SK-N-SH (cell line): ENCODE measurements around the gene STARD3. TPM values are rescaled to one million over a fixed set of nuclear protein-coding genes. Genes with fewer than 3 reads are reported as not detected.

Experiments
- CTCF ChIA-PET: fragments of 300-600, 350-600 bp; formaldehyde crosslinking; extraction: SDS; loops from one replicate; lab custom pipeline; 2021; lab: Yijun Ruan, JAX
- POLR2A ChIA-PET: fragments of 350-600 bp; sonication (Branson Sonifier 250); formaldehyde crosslinking; extraction: SDS; loops from one replicate; lab custom pipeline; 2020; ENCODE audit warnings: antibody characterized with exemption, inconsistent platforms; lab: Yijun Ruan, JAX
- DNase-seq: peaks from one replicate; pipeline ENCODE4 v3.0.0; 2012
- H2AFZ ChIP-seq: fragments of 200-600 bp; sonication (generic); 2 replicates; pipeline ENCODE4 v1.8.1; 2016; ENCODE audit warnings: antibody characterized with exemption, mild to moderate bottlenecking, low read depth
- H3F3A ChIP-seq: fragments of 200-600 bp; sonication (generic); replicated peaks from 2 replicates; pipeline ENCODE3; 2016; ENCODE audit warnings: antibody characterized with exemption, mild to moderate bottlenecking; ENCODE audit not compliant: insufficient read depth
- H3K27ac ChIP-seq, 2 experiments: fragments of 200-500 bp in 1 of 2; fragments of 200-600 bp in 1 of 2; sonication (Bioruptor generic) in 1 of 2; sonication (generic), shearing (Covaris generic) in 1 of 2; 2 replicates each; pipeline versions ENCODE4 v1.5.1 to v1.6.1; 2014 to 2016; ENCODE audit warnings: low read depth in 2 of 2, inconsistent platforms in 1 of 2, low read length in 1 of 2, mild to moderate bottlenecking in 1 of 2, mixed read lengths in 1 of 2
- H3K27me3 ChIP-seq: fragments of 200-600 bp; sonication (generic), shearing (Covaris generic); 2 replicates; pipeline ENCODE4 v1.6.1; 2016; ENCODE audit warnings: mixed run types; ENCODE audit not compliant: insufficient read depth
- H3K36me3 ChIP-seq, 2 experiments: fragments of 200-500 bp in 1 of 2; fragments of 200-600 bp in 1 of 2; sonication (Bioruptor generic) in 1 of 2; sonication (generic) in 1 of 2; replicated peaks in 1 of 2; 2 replicates each; pipeline versions ENCODE3 to v1.5.1; 2014 to 2016; ENCODE audit warnings: low read length in 1 of 2, mild to moderate bottlenecking in 1 of 2; ENCODE audit not compliant: insufficient read depth in 2 of 2, control insufficient read depth in 1 of 2
- H3K4me1 ChIP-seq, 2 experiments: fragments of 200-500 bp in 1 of 2; fragments of 200-600 bp in 1 of 2; sonication (Bioruptor generic) in 1 of 2; sonication (generic), shearing (Covaris generic) in 1 of 2; 2 replicates each; pipeline versions ENCODE4 v1.5.1 to v1.6.1; 2014 to 2016; ENCODE audit warnings: low read depth in 1 of 2, low read length in 1 of 2, mixed run types in 1 of 2; ENCODE audit not compliant: insufficient read depth in 2 of 2, control insufficient read depth in 1 of 2
- H3K4me2 ChIP-seq: fragments of 200-600 bp; sonication (generic), shearing (Covaris generic); 2 replicates; pipeline ENCODE4 v1.6.1; 2017; ENCODE audit warnings: mixed run types
- H3K4me3 ChIP-seq, 2 experiments: fragments of 200-500 bp in 1 of 2; fragments of 200-600 bp in 1 of 2; sonication (Bioruptor generic) in 1 of 2; sonication (generic), shearing (Covaris generic) in 1 of 2; 2 replicates each; pipeline versions ENCODE4 v1.5.1 to v1.8.1; 2014 to 2016; ENCODE audit warnings: low read depth in 2 of 2, inconsistent platforms in 1 of 2, low read length in 1 of 2, mild to moderate bottlenecking in 1 of 2, mixed read lengths in 1 of 2, moderate library complexity in 1 of 2
- H3K79me2 ChIP-seq: fragments of 200-600 bp; sonication (generic); 2 replicates; pipeline ENCODE4 v1.8.1; 2017; ENCODE audit warnings: mild to moderate bottlenecking; ENCODE audit not compliant: insufficient read depth
- H3K9ac ChIP-seq: fragments of 200-600 bp; sonication (generic); 2 replicates; pipeline ENCODE4 v1.6.1; 2017; ENCODE audit warnings: mixed run types
- H3K9me2 ChIP-seq: fragments of 200-600 bp; sonication (generic); 2 replicates; pipeline ENCODE4 v1.6.1; 2017; ENCODE audit warnings: mixed run types
- H3K9me3 ChIP-seq: fragments of 200-600 bp; sonication (generic); 2 replicates; pipeline ENCODE4 v1.6.1; 2017; ENCODE audit warnings: mixed run types, mild to moderate bottlenecking, moderate library complexity
- H4K20me1 ChIP-seq: fragments of 200-600 bp; sonication (generic); 2 replicates; pipeline ENCODE4 v1.6.1; 2017; ENCODE audit warnings: mild to moderate bottlenecking, mixed run types; ENCODE audit not compliant: insufficient read depth
- ELF1 ChIP-seq: IDR thresholded peaks from 2 replicates; pipeline ENCODE4 v1.4.0; 2012
- EP300 ChIP-seq, 2 experiments: IDR thresholded peaks; 2 replicates each; pipeline versions ENCODE4 v1.4.0 to v1.6.1; 2012; ENCODE audit warnings: borderline replicate concordance in 1 of 2, low read depth in 1 of 2, low read length in 1 of 2
- EZH2phosphoT487 ChIP-seq: fragments of 200-600 bp; sonication (generic); IDR thresholded peaks from 2 replicates; pipeline ENCODE4 v1.6.1; 2017; ENCODE audit warnings: low read depth, mixed run types, mild to moderate bottlenecking, antibody characterized with exemption, moderate library complexity, borderline replicate concordance
- FOSL2 ChIP-seq: IDR thresholded peaks from 2 replicates; pipeline ENCODE4 v1.4.0; 2012; ENCODE audit warnings: low read depth, mild to moderate bottlenecking, moderate library complexity, borderline replicate concordance
- FOXJ3 ChIP-seq: sonication (generic); formaldehyde crosslinking; IDR thresholded peaks from 2 replicates; pipeline ENCODE4 v1.5.1; 2020; ENCODE audit warnings: mild to moderate bottlenecking, missing genetic modification reagents
- JUND ChIP-seq: IDR thresholded peaks from 2 replicates; pipeline ENCODE4 v1.4.0; 2012
- MXI1 ChIP-seq: IDR thresholded peaks from 2 replicates; pipeline ENCODE4 v1.6.1; 2012; ENCODE audit warnings: mild to moderate bottlenecking, low read depth, low read length, improper control_type of control experiment
- NFIC ChIP-seq: IDR thresholded peaks from 2 replicates; pipeline ENCODE4 v1.4.0; 2012; ENCODE audit warnings: borderline replicate concordance
- POLR2AphosphoS5 ChIP-seq: IDR thresholded peaks from 2 replicates; pipeline ENCODE4 v1.6.1; 2012; ENCODE audit warnings: low read depth, low read length
- RAD21 ChIP-seq: IDR thresholded peaks from 2 replicates; pipeline ENCODE4 v1.6.1; 2012; ENCODE audit warnings: mild to moderate bottlenecking, low read length
- RCOR1 ChIP-seq: fragments of 150-350 bp; IDR thresholded peaks from 2 replicates; pipeline ENCODE4 v1.6.1; 2017; ENCODE audit warnings: antibody characterized with exemption, low read length
- REST ChIP-seq: IDR thresholded peaks from 2 replicates; pipeline ENCODE4 v1.6.1; 2012; ENCODE audit warnings: mild to moderate bottlenecking, low read depth, low read length, moderate library complexity
- RFX5 ChIP-seq: IDR thresholded peaks from 2 replicates; pipeline ENCODE4 v1.6.1; 2012; ENCODE audit warnings: mild to moderate bottlenecking, improper control_type of control experiment, low read length
- RXRA ChIP-seq: IDR thresholded peaks from 2 replicates; pipeline ENCODE4 v1.4.0; 2012; ENCODE audit warnings: low read depth, mild to moderate bottlenecking, borderline replicate concordance
- SMC3 ChIP-seq: IDR thresholded peaks from 2 replicates; pipeline ENCODE4 v1.6.1; 2012; ENCODE audit warnings: low read depth, low read length, improper control_type of control experiment
- TEAD4 ChIP-seq: IDR thresholded peaks from 2 replicates; pipeline ENCODE4 v1.4.0; 2012; ENCODE audit warnings: mild to moderate bottlenecking, borderline replicate concordance; ENCODE audit not compliant: insufficient read depth
- USF1 ChIP-seq: IDR thresholded peaks from 2 replicates; pipeline ENCODE4 v1.4.0; 2012; ENCODE audit warnings: low read depth, borderline replicate concordance
- USF2 ChIP-seq: fragments of 150-350 bp; IDR thresholded peaks from 2 replicates; pipeline ENCODE4 v1.6.1; 2017; ENCODE audit warnings: antibody characterized with exemption, low read length, low read depth, borderline replicate concordance
- WGBS: methylation state at CpG from one replicate; pipeline ENCODE4 v1.1.6; 2017; ENCODE audit warnings: low lambda C conversion rate; 5-methylcytosine and 5-hydroxymethylcytosine counted together
- polyA plus RNA-seq, 3 experiments: library from polyadenylated mRNA; depleted of rRNA; stranded (reverse); fragments of >200 nt; gene quantifications; 2 replicates each; pipeline ENCODE4 v1.2.3, GENCODE V29; 2012
- TF ChIP-seq, protein P1 (sequence below): IDR thresholded peaks from 2 replicates; pipeline ENCODE4 v1.4.0; 2012; ENCODE audit warnings: low read depth

The STARD3 gene
- polyA plus RNA-seq, 1 of the 3 experiments (the other 2 are of a cell fraction), result 76.8 TPM

- H3K9me2 ChIP-seq, result no peaks in the 10 kb centered on the region
- H3K9me3 ChIP-seq, result no peaks in the 10 kb centered on the region
- no peak overlapping the region for H3K4me3 ChIP-seq
- H3K36me3 ChIP-seq, result no peaks in the 10 kb centered on the region
- ChIA-PET POLR2A (no interaction called here), CTCF (interaction anchor here (0.8 to 14.5 kb wide), 10 partner anchors 13 to 132 kb away, joined by 3 to 483 read pairs (median 64); partner anchors contain the start of genes MIEN1, NEUROD2, PNMT and STARD3)
- H3K4me2 ChIP-seq, result no peak overlapping the region
- peaks cover 3% of the 10 kb centered on the region for H3F3A ChIP-seq
- peaks cover 26% of the 10 kb centered on the region for H3K27me3 ChIP-seq
- no peaks in the 10 kb centered on the region for H3K79me2 ChIP-seq
- no peak overlapping the region for H3K27ac ChIP-seq
- no peak overlapping the region for H2AFZ ChIP-seq
- DNase-seq, result no peak
- H3K4me1 ChIP-seq, result peaks cover 0 to 8% of the 10 kb centered on the region in 2 experiments; a peak in 1 of 4 replicates
- H3K9ac ChIP-seq, result no peak overlapping the region
- WGBS, result 67% methylated on average over 8 of the region's 8 CpGs
- TF ChIP-seq JUND (no peak), RAD21 (no peak), MXI1 (no peak), RCOR1 (no peak), EZH2phosphoT487 (no peak), RFX5 (no peak), USF2 (no peak), NFIC (no peak), SMC3 (no peak)
- TF ChIP-seq, protein P1, sequence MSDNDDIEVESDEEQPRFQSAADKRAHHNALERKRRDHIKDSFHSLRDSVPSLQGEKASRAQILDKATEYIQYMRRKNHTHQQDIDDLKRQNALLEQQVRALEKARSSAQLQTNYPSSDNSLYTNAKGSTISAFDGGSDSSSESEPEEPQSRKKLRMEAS, result no peak
- 0 out of 2 replicates have a peak, but pooled peaks cover 4% of the 10 kb centered on the region for H4K20me1 ChIP-seq
Observed at GRCh38 chr17:39624313-39624712, 12.6 kb upstream of the STARD3 start.

- H3K9ac ChIP-seq, result no peak overlapping the region
- H3K36me3 ChIP-seq, result no peaks in the 10 kb centered on the region
- no peak overlapping the region for H3K4me2 ChIP-seq
- H3K9me3 ChIP-seq, result no peaks in the 10 kb centered on the region
- 0 out of 2 replicates have a peak, but pooled peaks cover 4% of the 10 kb centered on the region for H4K20me1 ChIP-seq
- H3K27me3 ChIP-seq, result peaks cover 36% of the 10 kb centered on the region
- H3K9me2 ChIP-seq, result no peaks in the 10 kb centered on the region
- no peak for DNase-seq
- WGBS, result 61% methylated on average over 4 of the region's 5 CpGs
- POLR2A ChIA-PET, result no interaction called here
- TF ChIP-seq POLR2AphosphoS5 (no peak), EP300 (IDR thresholded peaks at IDR 0.05; ENCODE audit: borderline replicate concordance in 1 of 2, low read depth in 1 of 2, low read length in 1 of 2) (no peak), USF1 (no peak), FOXJ3 (CRISPR knock-in tag) (no peak), FOSL2 (no peak), ELF1 (no peak), TEAD4 (no peak), NFIC (no peak), REST (no peak), MXI1 (no peak), SMC3 (no peak), RXRA (no peak)
- H3K79me2 ChIP-seq, result no peaks in the 10 kb centered on the region
- no peak overlapping the region for H3K4me3 ChIP-seq
- CTCF ChIA-PET, result interaction anchor here (0.8 to 14.5 kb wide), 10 partner anchors 12 to 363 kb away, joined by 3 to 483 read pairs (median 44); partner anchors contain the start of genes MIEN1, NEUROD2, PNMT and STARD3
- peaks cover 3% of the 10 kb centered on the region for H3F3A ChIP-seq
- no peak overlapping the region for H2AFZ ChIP-seq
- H3K4me1 ChIP-seq, result peaks cover 0 to 8% of the 10 kb centered on the region in 2 experiments; a peak in 1 of 4 replicates
- no peak overlapping the region for H3K27ac ChIP-seq
Observed at GRCh38 chr17:39625198-39625785, 11.7 kb upstream of the STARD3 start.
